Sigmoid colon (tissue), 7 donors: ENCODE data around the gene ACE. TPM values are rescaled to one million over a fixed set of nuclear protein-coding genes. Genes with fewer than 3 reads are reported as not detected.

Experiments used
- DNase-seq: peaks from one replicate; pipeline ENCODE4 v3.0.0-alpha.2; 2019
- H3K27ac ChIP-seq, 4 donors: fragments of 200-600 bp; sonication (generic); one replicate each; pipeline ENCODE4 v1.5.1; 2016 to 2019; ENCODE audit warnings: mild to moderate bottlenecking in 1 of 4
- H3K27me3 ChIP-seq, 3 donors: fragments of 200-600 bp; sonication (generic); one replicate each; pipeline ENCODE4 v1.5.1; 2019; ENCODE audit warnings: mild to moderate bottlenecking in 1 of 3
- H3K36me3 ChIP-seq, 4 donors: fragments of 200-600 bp; sonication (generic); one replicate each; pipeline ENCODE4 v1.5.1; 2016 to 2019
- H3K4me1 ChIP-seq, 4 donors: fragments of 200-600 bp; sonication (generic); one replicate each; pipeline ENCODE4 v1.5.1; 2017 to 2019
- H3K4me3 ChIP-seq, 4 donors: fragments of 200-600 bp; sonication (generic); one replicate each; pipeline ENCODE4 v1.5.1; 2017 to 2019; ENCODE audit warnings: mild to moderate bottlenecking in 2 of 4, moderate library complexity in 1 of 4
- H3K9me3 ChIP-seq, 4 donors: fragments of 200-600 bp in 3 of 4; sonication (generic) in 3 of 4; one replicate each; pipeline versions ENCODE4 v1.5.1 to v1.6.1; 2013 to 2019
- EP300 ChIP-seq, 4 donors: sonication (generic); formaldehyde crosslinking; IDR thresholded peaks; one replicate each; pipeline ENCODE4 v1.6.1; 2017; ENCODE audit warnings: antibody characterized with exemption in 4 of 4
- POLR2A ChIP-seq, 2 donors: fragments of 450-650 bp; IDR thresholded peaks; one replicate each; pipeline ENCODE4 v1.6.1; 2016; ENCODE audit warnings: antibody characterized with exemption in 2 of 2, mild to moderate bottlenecking in 2 of 2, moderate library complexity in 2 of 2
- POLR2AphosphoS5 ChIP-seq, 4 donors: sonication (generic); formaldehyde crosslinking; IDR thresholded peaks; one replicate each; pipeline ENCODE4 v1.6.1; 2017; ENCODE audit warnings: antibody characterized with exemption in 4 of 4
- WGBS, 2 donors: extraction: QIAGEN DNeasy Blood & Tissue Kit; methylation state at CpG; one replicate each; pipeline ENCODE4 v1.1.7; 2013; 5-methylcytosine and 5-hydroxymethylcytosine counted together
- intact Hi-C: fragments of 100-400 bp; cut with DNase I; formaldehyde crosslinking; loops from one replicate; pipeline ENCODE4 v1.15.1; 2023
- polyA plus RNA-seq, 3 donors: library from polyadenylated mRNA; stranded (reverse); fragments of 200-250 nt; gene quantifications; one replicate each; pipeline ENCODE4 v1.2.3, GENCODE V29; 2013
- total RNA-seq, 4 donors: library from RNA; depleted of rRNA; stranded (reverse); fragments of >200 nt; gene quantifications; one replicate each; pipeline ENCODE4 v1.1.0, GENCODE V29; 2016
- TF ChIP-seq, protein P1 (sequence below), 4 experiments: fragments of 450-650 bp in 3 of 4; fragments of 200-600 bp in 1 of 4; IDR thresholded peaks; one replicate each; pipeline ENCODE4 v1.5.1; 2016 to 2019; ENCODE audit warnings: antibody characterized with exemption in 4 of 4, mild to moderate bottlenecking in 3 of 4, moderate library complexity in 2 of 4
- donor health status: healthy with polysubstance abuse.
- donor health status: Bipolar disorder and iron deficiency.
- donor health status: healthy.

ACE gene
- total and polyA plus RNA-seq, 7 donors, result 1.4 to 24.9 (median 2.5) TPM

DNA sequence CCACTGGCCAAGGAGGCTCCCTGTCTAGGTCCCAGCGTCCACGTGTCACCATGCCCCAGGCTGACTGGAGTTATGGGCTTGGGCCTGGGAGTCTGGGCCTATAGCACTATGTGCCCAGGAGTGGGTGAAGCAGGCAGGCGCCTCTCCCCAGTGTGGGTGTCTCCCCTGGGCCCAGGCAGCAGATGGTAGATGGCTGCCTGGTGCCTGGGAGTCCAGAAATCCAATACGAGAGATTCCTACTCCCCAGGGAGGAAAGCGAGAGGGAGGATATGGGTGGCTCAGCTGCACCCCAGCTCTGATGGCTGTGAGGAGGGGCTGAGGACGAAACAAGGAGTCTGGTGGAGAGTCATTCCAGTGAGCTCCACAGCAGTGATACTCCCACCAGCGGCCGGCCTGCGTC lies 51.3 kb downstream of the ACE start:
- H3K27me3 ChIP-seq, result peaks cover 3 to 19% (median 7%) of the 10 kb centered on the region in 3 donors
- no peaks in the 10 kb centered on the region for H3K9me3 ChIP-seq
- no peak overlapping the region for H3K27ac ChIP-seq
- H3K4me1 ChIP-seq, result peaks cover 0 to 3% (median 1%) of the 10 kb centered on the region in 4 donors
- 90 to 91% methylated on average over 9 of the region's 9 CpGs for WGBS, 2 donors
- intact Hi-C loops, result no loop called here
- H3K4me3 ChIP-seq, result no peak overlapping the region
- no peak for TF ChIP-seq POLR2AphosphoS5 (IDR thresholded peaks at IDR 0.05)
- TF ChIP-seq EP300 (IDR thresholded peaks at IDR 0.05), result no peak
- TF ChIP-seq, protein P1, sequence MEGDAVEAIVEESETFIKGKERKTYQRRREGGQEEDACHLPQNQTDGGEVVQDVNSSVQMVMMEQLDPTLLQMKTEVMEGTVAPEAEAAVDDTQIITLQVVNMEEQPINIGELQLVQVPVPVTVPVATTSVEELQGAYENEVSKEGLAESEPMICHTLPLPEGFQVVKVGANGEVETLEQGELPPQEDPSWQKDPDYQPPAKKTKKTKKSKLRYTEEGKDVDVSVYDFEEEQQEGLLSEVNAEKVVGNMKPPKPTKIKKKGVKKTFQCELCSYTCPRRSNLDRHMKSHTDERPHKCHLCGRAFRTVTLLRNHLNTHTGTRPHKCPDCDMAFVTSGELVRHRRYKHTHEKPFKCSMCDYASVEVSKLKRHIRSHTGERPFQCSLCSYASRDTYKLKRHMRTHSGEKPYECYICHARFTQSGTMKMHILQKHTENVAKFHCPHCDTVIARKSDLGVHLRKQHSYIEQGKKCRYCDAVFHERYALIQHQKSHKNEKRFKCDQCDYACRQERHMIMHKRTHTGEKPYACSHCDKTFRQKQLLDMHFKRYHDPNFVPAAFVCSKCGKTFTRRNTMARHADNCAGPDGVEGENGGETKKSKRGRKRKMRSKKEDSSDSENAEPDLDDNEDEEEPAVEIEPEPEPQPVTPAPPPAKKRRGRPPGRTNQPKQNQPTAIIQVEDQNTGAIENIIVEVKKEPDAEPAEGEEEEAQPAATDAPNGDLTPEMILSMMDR (IDR thresholded peaks at IDR 0.05), result no peak
- TF ChIP-seq POLR2A (IDR thresholded peaks at IDR 0.05), result no peak
- no peak for DNase-seq
- H3K36me3 ChIP-seq, result no peaks in the 10 kb centered on the region

DNA sequence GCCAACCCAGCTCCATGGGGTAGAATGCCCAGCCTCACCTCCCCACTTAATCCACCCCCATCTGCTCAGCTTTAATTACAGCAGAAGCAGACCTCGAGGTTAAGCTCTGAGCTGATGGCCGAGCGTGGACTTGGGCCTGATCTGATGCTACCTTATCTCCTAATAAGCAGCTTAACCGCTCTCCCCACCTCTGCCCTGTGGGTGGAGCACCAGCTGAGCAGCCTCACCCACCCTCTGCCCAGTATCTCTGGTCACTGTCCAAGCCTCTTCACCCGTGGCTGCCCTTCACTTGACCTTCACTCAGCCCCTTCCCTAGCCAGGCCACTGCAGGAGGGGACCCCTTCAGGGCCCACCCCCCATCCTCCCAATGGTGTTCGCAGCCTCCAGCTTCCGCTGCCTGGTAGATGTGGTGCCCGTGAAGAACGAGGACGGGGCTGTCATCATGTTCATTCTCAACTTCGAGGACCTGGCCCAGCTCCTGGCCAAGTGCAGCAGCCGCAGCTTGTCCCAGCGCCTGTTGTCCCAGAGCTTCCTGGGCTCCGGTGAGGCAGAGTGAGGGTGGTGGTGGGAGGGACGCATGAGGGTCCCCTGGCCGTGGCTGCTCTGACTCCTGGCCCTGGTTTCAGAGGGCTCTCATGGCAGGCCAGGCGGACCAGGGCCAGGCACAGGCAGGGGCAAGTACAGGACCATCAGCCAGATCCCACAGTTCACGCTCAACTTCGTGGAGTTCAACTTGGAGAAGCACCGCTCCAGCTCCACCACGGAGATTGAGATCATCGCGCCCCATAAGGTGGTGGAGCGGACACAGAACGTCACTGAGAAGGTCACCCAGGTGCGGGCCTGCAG lies 53.1 kb downstream of the ACE start:
- H3K4me3 ChIP-seq, result no peak overlapping the region
- H3K9me3 ChIP-seq, result no peaks in the 10 kb centered on the region
- intact Hi-C loops, result no loop called here
- H3K27me3 ChIP-seq, result peaks cover 0 to 7% (median 2%) of the 10 kb centered on the region in 3 donors
- no peak overlapping the region for H3K27ac ChIP-seq
- H3K36me3 ChIP-seq, result no peaks in the 10 kb centered on the region
- WGBS, 2 donors, result 83 to 88% methylated on average over 26 of the region's 26 CpGs
- DNase-seq, result no peak
- no peaks in the 10 kb centered on the region for H3K4me1 ChIP-seq
- no peak for TF ChIP-seq POLR2AphosphoS5 (IDR thresholded peaks at IDR 0.05)
- TF ChIP-seq, protein P1 (IDR thresholded peaks at IDR 0.05), result no peak
- TF ChIP-seq EP300 (IDR thresholded peaks at IDR 0.05), result no peak
- TF ChIP-seq POLR2A (IDR thresholded peaks at IDR 0.05), result no peak

- peaks cover 0 to 2% (median 0%) of the 10 kb centered on the region in 3 donors for H3K27me3 ChIP-seq
- H3K36me3 ChIP-seq, result no peaks in the 10 kb centered on the region
- H3K4me3 ChIP-seq, result no peak overlapping the region
- 89 to 92% methylated on average over 3 of the region's 3 CpGs for WGBS, 2 donors
- H3K27ac ChIP-seq, result no peak overlapping the region
- intact Hi-C loops, result no loop called here
- no peak for DNase-seq
- no peak for TF ChIP-seq EP300 (IDR thresholded peaks at IDR 0.05)
- no peak for TF ChIP-seq POLR2AphosphoS5 (IDR thresholded peaks at IDR 0.05)
- TF ChIP-seq, protein P1 (IDR thresholded peaks at IDR 0.05), result no peak
- no peak for TF ChIP-seq POLR2A (IDR thresholded peaks at IDR 0.05)
- H3K4me1 ChIP-seq, result no peaks in the 10 kb centered on the region
- H3K9me3 ChIP-seq, result no peaks in the 10 kb centered on the region
These were observed 53.7 kb downstream of the ACE start for GRCh38 chr17:63530557-63531021.

DNA sequence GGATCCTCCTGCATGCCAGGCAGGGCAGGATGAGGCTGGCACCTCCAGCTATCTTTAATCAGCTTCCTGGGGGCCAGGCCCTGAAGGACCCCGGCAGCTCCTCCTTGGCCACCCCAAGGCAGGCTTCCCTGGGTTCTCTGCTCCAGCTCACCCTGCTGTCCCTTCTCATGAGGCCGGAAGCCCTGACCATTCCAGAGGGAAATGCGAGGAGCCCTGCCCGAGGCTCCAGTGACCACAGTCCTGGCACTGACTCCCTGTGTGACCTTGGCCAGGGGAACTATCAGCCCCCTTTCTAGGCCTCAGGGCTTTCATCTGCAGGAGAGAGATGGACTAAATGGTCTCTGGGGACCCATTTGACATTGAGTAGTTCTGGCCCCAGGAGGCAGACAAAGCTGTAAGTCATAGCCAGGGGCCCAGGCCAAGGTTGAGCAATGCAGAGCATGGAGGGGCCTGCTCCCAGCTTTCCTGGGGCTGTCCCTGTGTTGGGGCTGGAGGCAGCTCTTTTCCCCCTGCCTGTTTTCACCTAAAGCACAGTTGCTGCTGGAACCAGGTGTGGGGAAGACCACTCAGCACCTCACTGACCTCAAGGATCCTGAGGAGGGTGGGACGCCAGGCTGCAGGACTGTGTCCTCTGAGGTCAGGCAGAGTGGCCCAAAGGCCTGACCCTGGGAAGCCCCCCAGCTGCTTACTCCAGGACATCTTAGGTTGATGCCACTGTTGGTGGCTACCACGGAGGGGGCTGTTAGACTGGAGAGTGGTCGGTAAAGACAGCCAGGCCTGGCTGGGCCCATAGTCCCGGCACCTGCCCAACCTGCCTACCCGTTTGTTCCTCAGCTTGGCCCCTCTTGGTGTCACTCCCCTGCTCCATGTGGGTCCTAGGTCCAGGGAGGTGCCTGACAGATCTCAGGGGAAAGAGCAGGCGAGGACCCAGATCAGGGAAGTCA lies 54.4 kb downstream of the ACE start:
- no peak overlapping the region for H3K4me3 ChIP-seq
- no peak for DNase-seq
- WGBS, 2 donors, result 87 to 93% methylated on average over 10 of the region's 10 CpGs
- TF ChIP-seq EP300 (IDR thresholded peaks at IDR 0.05) (no peak), POLR2A (IDR thresholded peaks at IDR 0.05) (no peak), POLR2AphosphoS5 (IDR thresholded peaks at IDR 0.05) (no peak)
- TF ChIP-seq, protein P1 (IDR thresholded peaks at IDR 0.05), result no peak
- no peaks in the 10 kb centered on the region for H3K9me3 ChIP-seq
- H3K4me1 ChIP-seq, result no peaks in the 10 kb centered on the region
- H3K36me3 ChIP-seq, result no peaks in the 10 kb centered on the region
- no peak overlapping the region for H3K27ac ChIP-seq
- H3K27me3 ChIP-seq, result no peaks in the 10 kb centered on the region
- intact Hi-C loops, result no loop called here
